ENCODE results near the gene VANGL1. TPM values are rescaled to one million over a fixed set of nuclear protein-coding genes. Genes with fewer than 3 reads are reported as not detected.

Gene VANGL1
- total and polyA plus RNA-seq, 2 of the 4 experiments (the other 2 are of a cell fraction) = 6.1 to 6.7 TPM

GRCh38 chr1:115643225-115643624 lies 1.5 kb downstream of the VANGL1 start:
- dilution Hi-C loops (cut with HindIII; ENCODE audit: low sequenced_read_pairs, unreplicated experiment) = no loop called here
- H3K27me3 ChIP-seq (ENCODE audit: control insufficient read depth, insufficient read depth, low read length) = no peaks in the 10 kb centered on the region; the same call in 1 of the 2 replicates
- H3K9me3 ChIP-seq (ENCODE audit: control insufficient read depth, insufficient read depth, low read length) = peaks cover 4% of the 10 kb centered on the region; the same call in 1 of the 2 replicates
- H2AK5ac ChIP-seq (ENCODE audit: low read depth, low read length) = no peak overlapping the region
- H3K4ac ChIP-seq (ENCODE audit: low read depth, low read length) = no peak overlapping the region
- H4K20me1 ChIP-seq (ENCODE audit: insufficient read depth, low read length) = peaks cover 6% of the 10 kb centered on the region; the same call in 1 of the 2 replicates
- H3K9ac ChIP-seq (ENCODE audit: low read depth, low read length) = no peak overlapping the region
- H2BK20ac ChIP-seq (ENCODE audit: low read depth, low read length) = no peak overlapping the region
- H2AFZ ChIP-seq (replicated peaks; ENCODE audit: low read length, poor library complexity) = no peak overlapping the region
- ChIA-PET CTCF (interaction anchor here (1.1 kb wide), 1 partner anchor 64 kb away, joined by 4 read pairs; no protein-coding TSS in a partner anchor), POLR2A (ENCODE audit: unreplicated experiment) (no interaction called here)
- no peak overlapping the region for H2BK15ac ChIP-seq (ENCODE audit: low read depth, low read length)
- no peak overlapping the region for H2BK5ac ChIP-seq (ENCODE audit: low read depth, low read length, poor library complexity, severe bottlenecking)
- intact Hi-C loops (cut with micrococcal nuclease) = loop anchor here (5.0 kb wide), 1 partner anchor 64 kb away; no protein-coding TSS in a partner anchor
- H3K79me1 ChIP-seq (ENCODE audit: low read depth in 1 of 2, low read length in 2 of 2) = peaks cover 25 to 33% of the 10 kb centered on the region in 2 experiments
- ATAC-seq (ENCODE audit: low read depth) (no peak), DNase-seq (no peak)
- no peak overlapping the region for H2AK9ac ChIP-seq (replicated peaks; ENCODE audit: low read depth, low read length, poor library complexity)
- WGBS, 2 experiments (ENCODE audit: extremely low coverage in 2 of 2, insufficient read length in 1 of 2) = no CpG with 5 or more reads among the region's 4 CpGs
- H3K56ac ChIP-seq (ENCODE audit: extremely low read depth, insufficient read depth, low read length) = no peak overlapping the region
- no peak overlapping the region for H4K91ac ChIP-seq (ENCODE audit: insufficient read depth, low read depth, low read length)
- no peaks in the 10 kb centered on the region for H3K4me1 ChIP-seq (ENCODE audit: control insufficient read depth, insufficient read depth, low read length)
- H3K23ac ChIP-seq (ENCODE audit: low read depth, low read length) = no peak overlapping the region
- peaks cover 3% of the 10 kb centered on the region for H3K9me1 ChIP-seq (ENCODE audit: insufficient read depth, low read length)
- no peak overlapping the region for H4K8ac ChIP-seq (ENCODE audit: low read depth in 2 of 2, low read length in 2 of 2)
- TF ChIP-seq RFX5 (IDR thresholded peaks at IDR 0.05; ENCODE audit: low read depth, low read length) (no peak), ELK1 (IDR thresholded peaks at IDR 0.05; ENCODE audit: borderline replicate concordance, low read depth, low read length) (no peak), MAFK (IDR thresholded peaks at IDR 0.05; ENCODE audit: low read depth, low read length) (no peak)
- H4K5ac ChIP-seq (ENCODE audit: low read depth, low read length) = no peak overlapping the region
- H2BK120ac ChIP-seq (ENCODE audit: low read depth, low read length) = no peak overlapping the region
- in situ Hi-C loops (cut with MboI; ENCODE audit: low sequenced_read_pairs) = no loop called here
- H3K36me3 ChIP-seq (ENCODE audit: control insufficient read depth, insufficient read depth, low read length) = no peaks in the 10 kb centered on the region
- H3K4me2 ChIP-seq (ENCODE audit: low read depth, low read length) = peak overlapping the region; percentile 95; the same call in 1 of the 2 replicates
- H3K18ac ChIP-seq (ENCODE audit: low read depth, low read length) = no peak overlapping the region
- H3K4me3 ChIP-seq (ENCODE audit: insufficient read depth, low read depth, low read length) = no peak overlapping the region
- no peak overlapping the region for H3K14ac ChIP-seq (replicated peaks; ENCODE audit: low read depth, low read length)
- BruUV-seq (replicated peaks) = no TSS peak
- H3K27ac ChIP-seq (ENCODE audit: insufficient read depth, low read length) = no peak overlapping the region
